Suprapubic skin (tissue), 4 donors: ENCODE data around the gene TGFB1I1. TPM values are rescaled to one million over a fixed set of nuclear protein-coding genes. Genes with fewer than 3 reads are reported as not detected.

Source experiments
- DNase-seq, 2 donors: peaks; one replicate each; pipeline ENCODE4 v3.0.0-alpha.2; 2019; ENCODE audit warnings: low spot score in 2 of 2
- H3K27ac ChIP-seq: fragments of 200-600 bp; sonication (generic); one replicate; pipeline ENCODE4 v1.5.1; 2019
- H3K27me3 ChIP-seq: fragments of 200-600 bp; sonication (generic); one replicate; pipeline ENCODE4 v1.5.1; 2019
- H3K36me3 ChIP-seq: fragments of 200-600 bp; sonication (generic); one replicate; pipeline ENCODE4 v1.5.1; 2019
- H3K4me1 ChIP-seq: fragments of 200-600 bp; sonication (generic); one replicate; pipeline ENCODE4 v1.5.1; 2019
- H3K4me3 ChIP-seq: fragments of 200-600 bp; sonication (generic); one replicate; pipeline ENCODE4 v1.5.1; 2019; ENCODE audit warnings: mild to moderate bottlenecking
- H3K9me3 ChIP-seq: fragments of 200-600 bp; sonication (generic); one replicate; pipeline ENCODE4 v1.5.1; 2019
- CTCF ChIP-seq, 2 donors: fragments of 200-600 bp in 1 of 2; fragments of 450-650 bp in 1 of 2; sonication (generic) in 1 of 2; IDR thresholded peaks; one replicate each; pipeline ENCODE4 v1.5.1; 2016 to 2019; ENCODE audit warnings: antibody characterized with exemption in 2 of 2, mild to moderate bottlenecking in 1 of 2, moderate library complexity in 1 of 2
- EP300 ChIP-seq: sonication (generic); formaldehyde crosslinking; IDR thresholded peaks from one replicate; pipeline ENCODE4 v1.6.1; 2017; ENCODE audit warnings: antibody characterized with exemption
- POLR2A ChIP-seq, 2 donors: fragments of 450-650 bp; IDR thresholded peaks; one replicate each; pipeline ENCODE4 v1.6.1; 2017; ENCODE audit warnings: antibody characterized with exemption in 2 of 2, mild to moderate bottlenecking in 2 of 2, moderate library complexity in 2 of 2
- POLR2AphosphoS5 ChIP-seq, 3 donors: sonication (generic); formaldehyde crosslinking; IDR thresholded peaks; one replicate each; pipeline ENCODE4 v1.6.1; 2017; ENCODE audit warnings: antibody characterized with exemption in 3 of 3
- WGBS: methylation state at CpG from one replicate; pipeline ENCODE4 v1.1.5; 2018; 5-methylcytosine and 5-hydroxymethylcytosine counted together
- total RNA-seq, 4 donors: library from RNA; depleted of rRNA; stranded (reverse); fragments of >200 nt; gene quantifications; one replicate each; pipeline ENCODE4 v1.1.0, GENCODE V29; 2016

The TGFB1I1 gene
- 10 to 100 TPM; 13.2 to 18.8 (median 14.6) TPM for total RNA-seq

GRCh38 chr16:31471875-31472708 lies at the start of gene TGFB1I1:
Gene TGFB1I1, plus strand, starts transcription at chr16:31472152. Its CDS starts 37 bp downstream, at chr16:31472189.
- Histone ChIP-seq H3K4me1 (peaks cover 52% of the 10 kb centered on the region), H3K36me3 (peaks cover 32% of the 10 kb centered on the region), H3K27me3 (no peaks in the 10 kb centered on the region), H3K9me3 (no peaks in the 10 kb centered on the region), H3K27ac (peak within 1 kb of the TSS; percentile 89), H3K4me3 (peak within 1 kb of the TSS; percentile 67)
- TF ChIP-seq CTCF (IDR thresholded peaks at IDR 0.05): no peak
- TF ChIP-seq POLR2AphosphoS5 (IDR thresholded peaks at IDR 0.05): no peak
- TF ChIP-seq EP300: no peak
- TF ChIP-seq POLR2A (IDR thresholded peaks at IDR 0.05): no peak
- WGBS: under 1% methylated on average over 30 of the region's 63 CpGs
- DNase-seq: peak in 1 of 2 donors; percentile 84

DNA sequence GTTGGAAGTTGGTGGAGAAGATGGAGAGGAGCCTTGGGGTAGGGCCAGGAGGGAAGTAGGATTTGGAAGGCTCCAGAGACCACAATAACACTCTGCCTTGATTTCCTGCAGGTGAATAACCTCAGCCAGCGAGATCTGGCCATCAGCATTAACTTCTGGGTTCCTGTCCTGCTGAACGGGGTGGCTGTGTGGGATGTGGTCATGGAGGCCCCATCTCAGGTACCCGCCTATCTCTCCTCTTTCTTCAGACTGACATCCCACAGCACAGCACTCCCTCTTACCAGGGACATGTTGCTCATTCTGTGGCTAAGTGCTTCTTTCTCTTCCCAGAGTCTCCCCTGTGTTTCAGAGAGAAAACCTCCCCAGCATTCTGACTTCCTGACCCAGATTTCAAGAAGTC lies 48.7 kb upstream of the TGFB1I1 start:
- peaks cover 10% of the 10 kb centered on the region for H3K4me1 ChIP-seq
- H3K36me3 ChIP-seq: no peaks in the 10 kb centered on the region
- TF ChIP-seq POLR2AphosphoS5 (IDR thresholded peaks at IDR 0.05): no peak
- H3K9me3 ChIP-seq: no peaks in the 10 kb centered on the region
- 68% methylated on average over 3 of the region's 3 CpGs for WGBS
- DNase-seq: no peak
- H3K27me3 ChIP-seq: peaks cover 3% of the 10 kb centered on the region
- H3K4me3 ChIP-seq: no peak overlapping the region
- no peak overlapping the region for H3K27ac ChIP-seq

- H3K27ac ChIP-seq: no peak overlapping the region
- TF ChIP-seq EP300: no peak
- TF ChIP-seq CTCF (IDR thresholded peaks at IDR 0.05): no peak
- no peak for TF ChIP-seq POLR2AphosphoS5 (IDR thresholded peaks at IDR 0.05)
- no peak for TF ChIP-seq POLR2A (IDR thresholded peaks at IDR 0.05)
- peaks cover 10% of the 10 kb centered on the region for H3K4me1 ChIP-seq
- H3K36me3 ChIP-seq: no peaks in the 10 kb centered on the region
- no peak overlapping the region for H3K4me3 ChIP-seq
- peaks cover 3% of the 10 kb centered on the region for H3K27me3 ChIP-seq
- H3K9me3 ChIP-seq: no peaks in the 10 kb centered on the region
- WGBS: 60% methylated on average over 3 of the region's 12 CpGs
- no peak for DNase-seq
These were observed 48.2 kb upstream of the TGFB1I1 start for GRCh38 chr16:31423801-31424200.

- no peak for DNase-seq
- H3K4me3 ChIP-seq: peak overlapping the region; percentile 44
- no peak for TF ChIP-seq POLR2AphosphoS5 (IDR thresholded peaks at IDR 0.05)
- TF ChIP-seq POLR2A (IDR thresholded peaks at IDR 0.05): no peak
- TF ChIP-seq CTCF (IDR thresholded peaks at IDR 0.05): no peak
- TF ChIP-seq EP300: no peak
- peaks cover 16% of the 10 kb centered on the region for H3K4me1 ChIP-seq
- H3K9me3 ChIP-seq: no peaks in the 10 kb centered on the region
- H3K27me3 ChIP-seq: peaks cover under 1% of the 10 kb centered on the region
- H3K36me3 ChIP-seq: no peaks in the 10 kb centered on the region
- 58% methylated on average over 5 of the region's 83 CpGs for WGBS
- H3K27ac ChIP-seq: no peak overlapping the region
These were observed 44.3 kb upstream of the TGFB1I1 start for GRCh38 chr16:31427441-31428278.

DNA sequence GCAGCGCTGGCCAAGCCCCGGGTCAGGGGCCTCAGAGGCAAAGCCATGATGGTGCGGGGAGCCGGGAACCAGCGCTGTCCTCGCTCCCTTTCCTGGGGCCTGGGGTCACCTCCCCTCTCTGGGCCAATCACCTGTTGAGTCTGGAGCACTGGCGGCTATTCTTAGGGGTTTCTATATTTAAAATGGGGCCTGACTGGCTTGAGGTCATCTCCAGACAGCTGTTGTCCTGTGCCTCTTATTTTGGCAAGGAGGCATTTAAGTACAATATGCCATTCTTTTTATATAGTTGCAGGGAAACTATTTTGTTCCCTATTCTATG lies 43.7 kb upstream of the TGFB1I1 start, which contains the start of gene COX6A2:
COX6A2 (minus strand) TSS at position 82 of the 319 bp plus-strand sequence; CDS start at position 47, 35 bp downstream.
- DNase-seq: no peak
- TF ChIP-seq EP300 (no peak), POLR2A (IDR thresholded peaks at IDR 0.05) (no peak), CTCF (IDR thresholded peaks at IDR 0.05) (no peak), POLR2AphosphoS5 (IDR thresholded peaks at IDR 0.05) (no peak)

More for the DNA sequence above, 43.7 kb upstream of the TGFB1I1 start, which contains the start of gene COX6A2:
- Histone ChIP-seq H3K4me3 (peak within 1 kb of the TSS; percentile 44), H3K27me3 (no peaks in the 10 kb centered on the region), H3K27ac (no peak within 1 kb of the TSS), H3K4me1 (peaks cover 16% of the 10 kb centered on the region), H3K9me3 (no peaks in the 10 kb centered on the region), H3K36me3 (no peaks in the 10 kb centered on the region)
- 69% methylated on average over 7 of the region's 7 CpGs for WGBS
